GM19240 (cell line): ENCODE results near the gene TUBB3.
"Not testable (repeated sequence)": the region's sequence is repeated elsewhere in the genome, so short reads cannot be mapped to it uniquely, and the experiment has no call there.

Experiments used
- DNase-seq: peaks from one replicate; pipeline ENCODE4 v3.0.0; 2011; ENCODE audit warnings: low spot score; ENCODE audit not compliant: insufficient read length

The TUBB3 gene

DNA sequence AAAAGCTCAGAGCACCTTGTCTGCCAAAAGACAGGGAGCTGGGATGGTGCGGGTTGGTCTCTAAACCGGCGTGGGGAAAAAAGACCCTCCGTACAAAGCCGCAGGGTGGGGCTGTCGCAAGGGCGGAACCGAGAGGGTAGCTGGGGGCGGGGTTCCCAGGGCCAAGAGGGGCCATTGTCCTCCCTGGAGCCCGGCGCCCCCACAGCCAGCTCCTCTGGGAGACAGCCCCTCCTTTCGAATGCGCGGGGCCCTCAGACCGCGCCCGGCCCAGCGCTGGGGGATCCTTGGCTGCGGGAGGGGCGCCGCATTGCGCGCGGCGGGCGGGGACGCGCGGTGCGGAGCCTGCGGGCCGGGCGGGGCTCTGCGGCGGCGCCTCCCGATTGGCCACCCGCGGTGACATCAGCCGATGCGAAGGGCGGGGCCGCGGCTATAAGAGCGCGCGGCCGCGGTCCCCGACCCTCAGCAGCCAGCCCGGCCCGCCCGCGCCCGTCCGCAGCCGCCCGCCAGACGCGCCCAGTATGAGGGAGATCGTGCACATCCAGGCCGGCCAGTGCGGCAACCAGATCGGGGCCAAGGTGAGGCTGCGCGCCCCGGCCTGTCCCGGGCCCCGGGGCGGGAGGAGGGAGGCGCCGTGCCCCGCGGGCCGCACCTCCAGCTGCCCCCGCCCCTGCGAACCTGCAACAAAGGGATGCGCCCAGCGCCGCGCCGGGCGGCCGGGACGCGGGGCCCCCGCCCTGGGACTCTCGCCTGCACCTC is at the start of gene TUBB3:
TSS of gene TUBB3 (plus strand) at position 459 of the 756 bp plus-strand sequence. CDS start at position 519, 60 bp downstream.
- DNase-seq: no peak

DNA sequence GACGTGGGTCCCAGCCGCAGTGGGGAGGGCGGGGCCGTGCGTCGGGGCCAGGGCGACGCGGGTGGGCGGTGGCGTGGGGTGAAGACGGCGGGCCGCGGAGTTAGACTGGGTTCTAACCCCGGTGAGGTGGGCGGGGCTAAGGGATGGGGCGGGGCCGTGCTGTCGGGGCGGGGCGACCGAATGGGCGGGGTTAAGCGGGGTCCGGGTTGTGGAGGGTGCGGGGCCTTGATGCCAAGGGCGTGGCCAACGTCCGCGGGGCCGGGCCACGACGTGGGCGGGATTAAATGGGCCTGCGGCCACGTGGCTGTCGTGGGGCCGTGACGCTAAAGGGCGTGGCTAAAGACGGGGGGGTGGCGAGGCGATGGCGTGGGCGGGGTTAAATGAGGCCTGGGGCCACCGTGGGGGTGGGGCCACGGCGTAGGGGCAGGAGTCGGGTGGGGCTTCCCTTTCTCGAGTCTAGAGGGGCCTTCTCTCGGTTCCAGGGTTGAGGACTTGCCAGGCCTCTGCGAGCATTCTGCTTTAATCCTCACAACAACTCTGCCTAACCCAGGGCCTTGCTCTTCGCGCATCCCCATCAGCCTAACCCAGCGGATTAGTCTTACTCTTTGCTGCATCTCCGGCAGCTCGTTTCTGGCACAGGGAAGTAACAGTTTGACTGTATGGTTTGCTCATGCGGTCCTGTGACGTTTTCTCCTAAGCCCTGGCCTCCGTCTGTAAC is 49.0 kb upstream of the TUBB3 start:
- DNase-seq: peak; percentile 75

DNA sequence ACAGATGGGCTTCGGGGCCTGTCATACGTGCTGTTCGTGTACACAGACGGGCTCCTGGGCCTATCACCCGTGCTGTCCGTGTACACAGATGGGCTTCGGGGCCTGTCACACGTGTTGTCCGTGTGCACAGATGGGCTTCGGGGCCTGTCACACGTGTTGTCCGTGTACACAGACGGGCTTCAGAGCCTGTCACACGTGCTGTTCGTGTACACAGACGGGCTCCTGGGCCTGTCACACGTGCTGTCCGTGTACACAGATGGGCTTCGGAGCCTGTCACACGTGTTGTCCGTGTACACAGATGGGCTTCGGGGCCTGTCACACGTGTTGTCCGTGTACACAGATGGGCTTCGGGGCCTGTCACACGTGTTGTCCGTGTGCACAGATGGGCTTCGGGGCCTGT is 44.0 kb upstream of the TUBB3 start:
- not testable (repeated sequence) for DNase-seq

DNA sequence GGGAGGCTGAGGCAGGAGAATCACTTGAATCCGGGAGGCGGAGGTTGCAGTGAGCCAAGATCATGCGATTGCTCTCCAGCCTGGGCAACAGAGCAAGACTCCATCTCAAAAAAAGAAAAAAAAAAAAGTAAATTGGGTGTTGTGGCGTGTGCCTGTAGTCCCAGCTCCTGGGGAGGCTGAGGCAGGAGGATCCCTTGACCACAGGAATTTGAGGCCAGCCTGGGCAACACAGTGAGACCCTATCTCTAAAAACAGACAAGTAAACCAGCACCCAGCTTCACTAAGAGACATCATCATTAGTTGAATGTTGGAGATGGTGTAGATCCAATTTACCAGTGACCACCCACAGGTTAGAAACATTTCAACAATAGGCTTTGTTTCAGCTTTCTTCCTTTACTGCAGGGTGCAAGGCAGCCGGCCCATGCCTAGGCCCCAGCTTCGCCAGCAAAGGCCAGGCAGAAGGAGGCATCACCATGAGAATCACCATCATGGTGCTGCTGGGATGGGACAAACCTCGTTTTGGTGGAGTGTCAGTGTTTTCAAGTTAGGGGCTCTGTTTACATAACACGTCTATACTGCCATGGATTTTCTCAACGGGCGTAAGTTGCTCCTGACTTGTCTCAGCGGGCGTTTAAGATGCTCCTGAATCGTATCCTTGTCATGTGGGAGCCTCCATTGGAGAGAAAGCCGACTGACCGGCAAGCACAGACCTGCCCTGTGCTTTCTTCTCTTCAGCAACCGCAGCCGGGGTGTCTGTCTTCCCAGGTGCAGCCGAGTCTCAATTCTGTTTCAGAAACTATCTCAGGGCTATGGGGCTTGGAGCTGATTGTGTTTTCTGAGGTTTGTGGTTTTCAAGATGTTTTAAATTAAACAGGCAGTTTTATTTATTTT is 42.4 kb upstream of the TUBB3 start:
- DNase-seq: no peak

DNA sequence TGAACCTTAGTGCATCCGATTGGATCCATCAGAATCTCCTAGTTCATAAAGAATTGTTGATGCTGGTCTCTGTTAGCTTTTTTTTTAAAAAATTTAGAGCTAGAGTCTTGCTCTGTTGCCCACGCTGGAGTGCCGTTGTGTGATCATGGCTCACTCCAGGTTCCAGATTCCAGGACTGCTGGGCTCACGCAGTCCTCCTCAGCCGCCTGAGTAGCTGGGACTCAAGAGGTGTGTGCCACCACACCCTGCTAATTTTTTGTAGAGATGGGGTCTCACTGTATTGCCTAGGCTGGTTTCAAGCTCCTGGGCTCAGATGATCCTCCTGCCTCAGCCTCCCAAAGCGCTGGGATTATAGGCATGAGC is 41.8 kb upstream of the TUBB3 start:
- DNase-seq: no peak

DNA sequence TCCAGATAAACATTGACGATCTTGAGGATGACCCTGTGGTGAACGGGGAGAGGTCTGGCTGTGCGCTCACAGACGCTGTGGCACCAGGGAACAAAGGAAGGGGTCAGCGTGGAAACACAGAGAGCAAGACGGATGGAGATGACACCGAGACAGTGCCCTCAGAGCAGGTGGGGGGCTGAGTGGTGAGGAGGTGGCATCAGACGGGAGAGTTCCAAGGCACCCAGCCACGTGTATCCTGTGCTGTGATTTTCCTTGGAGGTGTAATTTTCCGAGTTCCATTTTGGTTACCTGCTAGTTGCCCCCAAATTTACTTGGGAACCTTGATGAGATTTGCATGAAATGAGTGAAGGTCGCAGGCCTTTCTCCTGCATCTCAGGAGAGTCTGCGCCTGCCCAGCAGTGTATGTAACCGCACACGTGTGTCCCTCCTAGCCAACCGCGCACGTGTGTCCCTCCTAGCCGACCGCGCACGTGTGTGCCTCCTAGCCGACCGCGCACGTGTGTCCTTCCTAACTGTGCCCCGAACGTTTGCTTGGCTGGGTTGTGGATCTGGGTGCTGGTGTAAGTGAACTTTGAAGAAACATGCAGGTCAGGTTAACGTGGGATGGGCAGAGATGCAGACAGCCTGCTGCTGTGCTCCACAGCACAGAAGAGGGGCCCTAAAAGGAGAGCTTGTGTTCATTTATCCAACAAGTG is 39.6 kb upstream of the TUBB3 start:
- DNase-seq: no peak

DNA sequence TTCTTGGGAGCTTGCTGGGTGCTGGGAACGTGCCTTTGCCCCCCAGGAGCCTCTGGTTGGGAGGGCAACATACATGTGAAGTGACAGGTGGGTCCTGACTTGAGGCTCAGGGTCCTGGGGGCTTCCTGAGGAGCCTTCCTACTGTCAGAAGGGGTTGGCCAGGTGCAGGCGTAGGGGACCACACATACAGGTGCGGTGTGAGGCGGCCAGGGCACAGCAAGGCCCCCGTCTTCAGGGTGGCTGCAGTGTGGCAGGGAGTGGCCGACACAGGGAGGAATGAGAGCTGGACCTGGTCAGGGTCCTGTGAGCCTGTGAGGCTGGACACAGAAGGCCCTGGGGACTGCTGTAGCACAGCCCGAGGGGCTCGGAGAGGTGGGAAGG is 39.1 kb upstream of the TUBB3 start:
- DNase-seq: no peak

DNA sequence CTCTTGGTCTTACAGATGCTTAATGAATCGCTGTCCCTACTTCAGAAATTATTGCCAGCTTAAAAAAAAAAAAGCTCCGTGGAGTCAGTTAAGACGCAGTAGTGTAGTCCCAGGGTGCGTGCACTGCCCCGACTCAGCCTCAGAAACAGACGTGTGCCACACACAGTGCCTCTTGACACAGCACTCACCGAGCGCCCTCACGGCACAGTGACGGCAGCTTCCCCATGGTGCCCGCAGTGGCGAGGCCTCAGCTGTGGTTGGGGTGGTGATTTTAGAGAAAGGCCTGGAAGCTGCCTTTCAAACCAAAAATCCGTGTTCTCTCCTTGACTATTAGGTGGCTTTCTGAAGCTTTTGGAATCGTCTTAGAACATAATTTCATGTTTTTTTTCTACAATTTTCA is 35.9 kb upstream of the TUBB3 start:
- no peak for DNase-seq

DNA sequence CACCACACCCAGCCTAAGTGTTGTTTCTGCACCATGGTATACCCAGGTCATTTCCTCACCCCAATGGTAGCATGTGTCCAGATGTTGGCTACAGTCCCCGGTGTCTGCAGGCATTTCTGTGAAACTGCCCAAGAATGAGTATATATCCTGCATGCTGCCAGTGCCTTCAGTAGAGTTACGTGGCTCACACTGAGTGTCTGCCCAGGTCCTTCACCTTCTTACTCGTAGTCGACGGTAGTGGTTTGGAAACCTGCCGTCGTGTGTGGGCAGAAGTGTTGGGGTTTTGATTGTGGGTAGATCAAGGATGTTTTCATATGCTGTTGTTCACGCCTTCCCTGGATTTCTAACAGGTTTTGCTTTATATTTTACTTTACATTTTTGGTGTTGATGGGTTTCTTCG is 32.9 kb upstream of the TUBB3 start:
- DNase-seq: no peak

DNA sequence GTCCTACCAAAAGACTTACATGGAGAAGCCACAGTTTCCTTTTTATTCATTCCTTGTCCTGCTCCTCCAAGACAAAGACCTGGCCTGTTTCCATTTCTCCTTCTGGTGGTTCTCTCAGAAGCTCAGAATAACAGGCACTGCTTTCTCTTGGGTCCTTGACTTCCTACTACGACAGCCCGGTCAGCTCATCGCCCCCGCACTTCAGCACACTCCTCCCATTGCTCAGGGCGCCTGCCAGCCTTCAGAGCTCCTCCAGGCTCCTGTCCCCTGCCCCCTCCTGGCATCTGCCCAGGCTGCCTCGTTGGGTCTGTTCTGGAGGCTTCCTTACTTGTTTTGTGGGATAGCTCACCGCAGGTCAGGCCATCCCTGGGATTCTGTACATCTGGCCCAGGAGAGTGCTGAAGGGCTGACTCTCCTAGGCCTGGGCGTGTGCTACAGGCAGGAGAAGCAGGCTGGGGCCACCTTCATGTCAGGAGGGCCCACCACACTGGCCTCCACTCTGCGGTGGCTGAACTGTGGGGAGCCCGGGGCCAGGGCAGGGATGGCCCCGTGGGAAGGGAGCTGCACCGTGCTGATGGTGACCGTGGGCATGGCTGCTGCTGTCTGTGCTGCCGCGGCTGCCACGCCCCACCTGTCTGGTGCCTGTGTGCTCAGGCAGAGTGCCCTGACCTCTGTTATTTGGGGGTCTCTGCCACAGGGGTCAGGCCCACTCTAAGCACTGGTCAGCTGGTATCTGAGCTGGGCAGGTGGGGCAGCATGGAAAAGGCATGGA is 32.1 kb upstream of the TUBB3 start:
- DNase-seq: no peak

DNA sequence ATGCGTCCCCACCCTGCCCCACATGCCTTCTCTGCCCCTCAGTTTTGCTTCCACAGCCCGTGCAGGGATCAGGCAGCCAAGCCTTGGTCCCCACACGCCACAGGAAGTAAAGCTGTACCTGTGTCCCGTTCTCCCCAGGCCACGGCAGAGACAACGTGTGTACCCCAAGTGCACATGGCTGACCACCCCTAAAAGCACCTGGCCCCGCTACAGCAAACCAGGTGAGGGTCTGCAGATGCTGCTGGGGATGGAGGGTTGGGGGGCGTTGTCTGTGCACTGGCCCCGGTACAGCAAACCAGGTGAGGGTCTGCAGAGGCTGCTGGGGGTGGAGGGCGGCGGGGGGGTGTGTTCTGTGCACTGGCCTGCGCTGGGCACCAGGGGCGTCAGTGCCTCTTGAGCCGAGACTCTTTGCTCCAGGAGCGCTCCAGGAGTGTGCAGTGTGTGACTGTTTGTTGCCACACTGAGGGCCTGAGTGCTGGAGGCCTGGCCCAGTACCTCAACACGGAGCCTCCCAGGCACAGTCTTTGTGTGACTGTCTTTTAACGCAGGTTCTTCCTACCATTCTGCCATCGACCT is 31.0 kb upstream of the TUBB3 start:
- DNase-seq: no peak

DNA sequence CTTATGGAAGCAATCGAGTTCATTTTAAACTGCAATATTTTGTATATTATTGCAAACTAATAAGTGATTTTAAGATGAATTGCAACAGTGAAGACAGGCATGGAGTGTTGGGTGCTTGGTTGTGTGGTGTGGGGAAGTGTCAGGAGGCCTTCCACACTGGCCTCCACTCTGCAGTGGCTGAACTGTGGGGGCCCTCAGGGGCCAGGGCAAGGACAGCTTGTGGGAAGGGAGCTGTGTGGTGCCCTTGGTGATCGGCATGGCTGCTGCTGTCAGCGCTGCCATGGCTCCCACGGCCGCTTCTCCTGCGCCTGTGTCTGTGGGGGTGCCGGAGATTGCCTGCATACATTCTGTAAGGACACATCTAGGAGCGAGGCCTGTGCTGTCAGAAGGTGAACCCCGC is 30.5 kb upstream of the TUBB3 start:
- DNase-seq: no peak

DNA sequence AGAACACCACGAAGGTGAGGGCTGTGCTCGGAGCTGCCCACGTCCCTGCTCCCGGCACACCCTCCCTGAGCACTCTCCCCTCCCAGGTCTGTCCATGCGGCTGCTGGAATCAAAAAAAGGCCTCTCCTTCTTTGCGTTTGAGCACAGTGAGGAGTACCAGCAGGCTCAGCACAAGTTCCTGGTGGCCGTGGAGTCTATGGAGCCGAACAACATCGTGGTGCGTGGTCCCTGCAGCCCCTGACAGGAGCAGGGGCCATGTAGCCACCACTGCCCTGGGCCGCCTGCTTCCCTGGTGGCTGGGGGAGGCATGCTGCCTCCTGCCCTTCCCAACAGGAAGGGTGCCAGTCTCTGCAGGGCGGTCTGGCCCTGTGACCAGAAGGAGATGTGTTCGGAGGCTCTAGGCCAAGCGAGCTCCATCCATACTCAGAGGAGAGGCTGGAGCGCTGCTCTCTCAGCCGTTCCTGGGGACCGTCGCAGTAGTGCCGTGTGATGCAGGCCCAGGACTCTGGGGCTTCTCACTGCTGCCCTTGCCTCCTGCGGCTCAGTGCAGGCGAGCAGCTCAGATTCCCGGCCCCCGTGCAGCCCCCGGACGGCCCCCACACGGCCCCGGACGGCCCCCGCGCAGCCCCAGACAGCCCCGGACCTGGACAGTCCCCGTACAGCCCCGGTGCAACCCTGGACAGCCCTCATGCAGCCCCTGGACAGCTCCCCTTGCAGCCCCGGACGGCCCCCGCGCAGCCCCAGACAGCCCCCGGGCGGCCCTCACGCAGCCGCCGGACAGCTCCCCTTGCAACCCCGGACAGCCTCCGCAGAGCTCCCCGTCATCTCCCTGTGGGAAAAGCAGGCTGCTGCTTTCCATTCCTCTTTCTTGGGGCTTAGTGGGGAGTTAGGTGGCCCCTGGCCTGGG is 29.2 kb upstream of the TUBB3 start:
- DNase-seq: no peak

DNA sequence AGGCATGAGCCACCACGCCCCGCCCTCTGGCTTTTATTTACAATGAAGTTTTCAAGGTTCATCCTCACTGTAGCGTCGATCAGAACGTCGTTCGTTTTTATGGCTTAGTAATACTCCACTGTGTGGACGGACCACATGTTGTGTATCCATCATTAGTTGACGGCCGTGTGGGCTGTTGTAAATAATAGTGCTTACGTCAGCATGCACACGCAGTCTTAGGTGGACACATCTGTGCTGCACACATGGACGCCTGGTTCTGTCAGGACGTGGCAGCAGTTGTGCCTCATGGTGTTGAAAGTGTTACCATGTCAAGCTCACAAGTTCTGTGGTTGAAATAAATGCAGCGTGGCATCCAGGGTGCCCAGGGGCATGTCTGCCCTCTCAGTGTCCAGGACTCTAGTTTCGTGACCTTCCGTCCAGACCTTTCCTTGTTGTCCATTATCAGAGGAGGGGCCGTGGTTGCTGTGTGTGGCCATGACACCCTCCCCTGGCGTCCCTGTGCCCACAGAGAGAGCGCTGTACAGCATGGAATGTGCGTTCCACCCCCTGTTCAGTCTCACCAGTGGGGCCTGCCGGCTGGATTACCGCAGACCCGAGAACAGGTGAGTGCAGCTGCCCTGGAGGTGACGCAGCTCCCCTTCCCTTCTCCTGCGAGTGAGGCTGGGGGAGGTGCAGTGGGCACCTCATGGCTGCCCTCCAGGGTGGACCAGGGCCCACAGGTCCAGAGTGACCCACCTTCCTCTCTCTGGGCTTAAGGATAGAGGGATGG is 27.5 kb upstream of the TUBB3 start:
- no peak for DNase-seq

DNA sequence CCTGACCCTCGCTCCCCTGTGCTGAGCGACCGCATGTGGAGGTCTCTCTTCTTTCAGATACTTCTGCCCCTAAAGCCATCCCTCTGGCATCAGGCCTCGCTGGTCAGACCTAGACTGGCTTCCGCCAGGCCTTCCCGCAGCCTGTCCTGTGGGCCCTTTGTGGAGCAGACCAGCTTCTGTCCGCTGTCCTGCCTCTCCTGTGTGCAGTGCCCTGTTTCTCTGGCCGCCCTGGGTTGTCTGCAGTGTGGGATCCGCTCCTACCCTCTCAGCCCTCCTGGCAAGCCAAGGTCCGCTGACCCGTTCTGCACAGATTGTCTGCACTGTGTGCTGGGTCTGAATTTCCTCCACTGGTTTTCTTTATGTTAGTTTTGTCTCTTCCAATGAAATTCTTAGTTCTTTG is 25.9 kb upstream of the TUBB3 start:
- no peak for DNase-seq

DNA sequence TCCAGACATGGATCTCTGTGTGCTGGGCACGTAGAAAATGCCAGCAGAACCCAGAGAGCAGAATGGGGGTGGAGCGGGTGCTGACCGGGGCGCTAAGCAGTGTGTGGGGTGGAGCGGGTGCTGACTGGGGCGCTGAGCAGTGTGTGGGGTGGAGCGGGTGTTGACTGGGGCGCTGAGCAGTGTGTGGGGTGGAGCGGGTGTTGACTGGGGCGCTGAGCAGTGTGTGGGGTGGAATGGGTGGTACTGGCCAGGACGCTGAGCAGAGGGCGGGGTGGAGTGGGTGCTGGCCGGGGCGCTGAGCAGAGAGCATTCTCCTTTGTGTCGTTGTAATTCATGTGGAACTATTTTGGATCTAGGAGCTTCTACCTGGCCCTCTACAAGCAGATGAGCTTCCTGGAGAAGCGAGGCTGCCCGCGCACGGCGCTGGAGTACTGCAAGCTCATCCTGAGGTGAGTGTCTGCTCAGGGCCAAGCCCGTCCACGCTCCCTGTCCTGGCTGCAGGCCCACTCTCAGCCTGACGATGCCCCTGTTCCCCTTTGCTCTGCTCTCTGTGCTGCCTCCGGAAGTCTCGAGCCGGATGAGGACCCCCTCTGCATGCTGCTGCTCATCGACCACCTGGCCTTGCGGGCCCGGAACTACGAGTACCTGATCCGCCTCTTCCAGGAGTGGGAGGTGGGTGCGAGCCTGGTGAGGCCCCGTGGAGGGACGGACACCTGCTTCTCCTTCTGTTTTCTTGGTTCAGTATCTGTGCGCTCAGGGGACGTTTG is 24.8 kb upstream of the TUBB3 start:
- no peak for DNase-seq

DNA sequence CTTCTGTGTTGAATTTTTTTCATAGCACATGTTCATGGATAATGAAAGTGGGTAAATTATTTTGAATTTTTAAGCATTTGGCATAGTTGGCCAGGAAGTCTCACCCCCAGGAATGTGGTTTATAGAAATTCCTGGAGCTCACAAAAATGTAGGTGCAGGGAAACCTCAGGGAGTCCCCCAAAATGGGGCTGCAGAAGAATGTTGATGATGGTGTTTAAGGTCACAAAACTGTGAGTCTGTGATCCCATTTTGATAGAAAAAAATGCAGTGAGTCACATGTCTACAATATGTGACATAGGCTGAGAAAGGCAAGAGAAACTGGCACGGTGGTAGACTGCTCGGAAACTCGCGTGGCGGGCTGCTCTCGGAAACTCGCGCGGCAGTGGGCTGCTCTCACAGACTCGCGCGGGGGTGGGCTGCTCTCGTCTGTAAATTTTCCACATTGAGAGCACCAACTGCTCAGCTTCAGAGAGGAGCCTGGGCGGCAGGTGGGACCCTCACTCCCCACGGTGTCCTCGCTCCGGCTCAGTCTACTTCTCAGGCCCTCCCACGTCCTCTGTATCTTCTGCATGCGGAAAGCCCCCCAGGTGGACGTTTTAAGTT is 23.2 kb upstream of the TUBB3 start:
- no peak for DNase-seq
